HEK293T (cell line): ENCODE measurements around the gene PPAT.
"Not testable (repeated sequence)": the region's sequence is repeated elsewhere in the genome, so short reads cannot be mapped to it uniquely, and the experiment has no call there.

Experiments used
- CTCF ChIA-PET: fragments of 350-600 bp; formaldehyde crosslinking; extraction: SDS; loops from one replicate; lab custom pipeline; 2021; ENCODE audit warnings: antibody characterized with exemption, inconsistent platforms; lab: Yijun Ruan, JAX
- POLR2A ChIA-PET: fragments of 350-600 bp; formaldehyde crosslinking; extraction: SDS; loops from one replicate; lab custom pipeline; 2020; ENCODE audit warnings: antibody characterized with exemption, inconsistent platforms; lab: Yijun Ruan, JAX
- DNase-seq: peaks from one replicate; pipeline ENCODE4 v3.0.0; 2012; ENCODE audit warnings: mixed read lengths; ENCODE audit errors: extremely low spot score
- ARNT ChIP-seq: fragments of 450-650 bp; IDR thresholded peaks from 2 replicates; pipeline ENCODE4 v1.6.1; 2017; ENCODE audit warnings: mild to moderate bottlenecking
- BHLHE40 ChIP-seq: fragments of 450-650 bp; IDR thresholded peaks from 2 replicates; pipeline ENCODE4 v1.6.1; 2016; ENCODE audit warnings: mild to moderate bottlenecking, moderate library complexity, borderline replicate concordance
- CTBP1 ChIP-seq: fragments of 450-650 bp; IDR thresholded peaks from 2 replicates; pipeline ENCODE4 v1.6.1; 2016; ENCODE audit warnings: borderline replicate concordance
- ELF4 ChIP-seq: fragments of 450-650 bp; IDR thresholded peaks from 2 replicates; pipeline ENCODE4 v1.6.1; 2017; ENCODE audit warnings: antibody characterized with exemption
- FOXA1 ChIP-seq: fragments of 450-650 bp; IDR thresholded peaks from 2 replicates; pipeline ENCODE4 v1.6.1; 2016; ENCODE audit warnings: mild to moderate bottlenecking
- FOXK2 ChIP-seq: fragments of 450-650 bp; IDR thresholded peaks from 2 replicates; pipeline ENCODE4 v1.6.1; 2016; ENCODE audit warnings: mild to moderate bottlenecking
- FOXM1 ChIP-seq: fragments of 450-650 bp; IDR thresholded peaks from 2 replicates; pipeline ENCODE4 v1.6.1; 2017; ENCODE audit warnings: mild to moderate bottlenecking, borderline replicate concordance
- HDGF ChIP-seq: fragments of 450-650 bp; IDR thresholded peaks from 2 replicates; pipeline ENCODE4 v1.6.1; 2017; ENCODE audit warnings: antibody characterized with exemption, borderline replicate concordance
- L3MBTL2 ChIP-seq: fragments of 450-650 bp; conservative IDR thresholded peaks from 2 replicates; pipeline ENCODE4 v1.6.1; 2016; ENCODE audit warnings: mild to moderate bottlenecking
- LEF1 ChIP-seq: fragments of 450-650 bp; IDR thresholded peaks from 2 replicates; pipeline ENCODE4 v1.6.1; 2017; ENCODE audit warnings: mild to moderate bottlenecking, borderline replicate concordance
- NFRKB ChIP-seq: fragments of 450-650 bp; IDR thresholded peaks from 2 replicates; pipeline ENCODE4 v1.6.1; 2016; ENCODE audit warnings: mild to moderate bottlenecking, moderate library complexity
- SP1 ChIP-seq: fragments of 450-650 bp; IDR thresholded peaks from 2 replicates; pipeline ENCODE4 v1.6.1; 2017
- SUZ12 ChIP-seq: fragments of 450-650 bp; IDR thresholded peaks from 2 replicates; pipeline ENCODE4 v1.6.1; 2016; ENCODE audit warnings: mild to moderate bottlenecking
- TARDBP ChIP-seq: fragments of 450-650 bp; IDR thresholded peaks from 2 replicates; pipeline ENCODE4 v1.6.1; 2016
- ZNF384 ChIP-seq: fragments of 450-650 bp; IDR thresholded peaks from 2 replicates; pipeline ENCODE4 v1.6.1; 2016
- TF ChIP-seq, protein P1 (sequence below): fragments of 450-650 bp; IDR thresholded peaks from 2 replicates; pipeline ENCODE4 v1.6.1; 2016

Gene PPAT

DNA sequence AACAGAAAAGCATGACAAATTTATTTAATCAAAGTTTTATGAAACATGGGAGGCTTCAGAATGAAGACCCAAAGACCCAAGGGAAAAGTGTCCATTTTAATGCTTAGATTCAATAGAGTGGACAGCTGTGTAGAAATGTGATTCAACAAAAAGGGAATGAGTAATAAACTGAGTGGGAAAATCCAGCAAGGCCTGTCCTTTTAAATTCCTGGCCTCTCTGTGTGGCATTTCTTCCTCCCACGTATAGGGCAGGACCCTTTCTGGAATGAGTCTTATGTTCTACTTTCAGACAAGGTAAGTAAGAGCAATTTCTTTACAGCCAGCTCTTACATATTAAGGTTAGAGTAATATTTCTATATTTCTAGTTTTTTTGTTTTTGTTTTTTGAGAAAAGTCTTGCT is 62.6 kb downstream of the PPAT start:
- TF ChIP-seq SUZ12 (no peak), CTBP1 (no peak), L3MBTL2 (no peak), FOXM1 (no peak), FOXA1 (no peak), HDGF (no peak)
- TF ChIP-seq, protein P1, sequence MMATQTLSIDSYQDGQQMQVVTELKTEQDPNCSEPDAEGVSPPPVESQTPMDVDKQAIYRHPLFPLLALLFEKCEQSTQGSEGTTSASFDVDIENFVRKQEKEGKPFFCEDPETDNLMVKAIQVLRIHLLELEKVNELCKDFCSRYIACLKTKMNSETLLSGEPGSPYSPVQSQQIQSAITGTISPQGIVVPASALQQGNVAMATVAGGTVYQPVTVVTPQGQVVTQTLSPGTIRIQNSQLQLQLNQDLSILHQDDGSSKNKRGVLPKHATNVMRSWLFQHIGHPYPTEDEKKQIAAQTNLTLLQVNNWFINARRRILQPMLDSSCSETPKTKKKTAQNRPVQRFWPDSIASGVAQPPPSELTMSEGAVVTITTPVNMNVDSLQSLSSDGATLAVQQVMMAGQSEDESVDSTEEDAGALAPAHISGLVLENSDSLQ = no peak
- ChIA-PET CTCF (no interaction called here), POLR2A (interaction anchor here (2.6 kb wide), 1 partner anchor 15 kb away, joined by 8 read pairs; the partner anchor contains the start of gene AASDH)
- DNase-seq = no peak

DNA sequence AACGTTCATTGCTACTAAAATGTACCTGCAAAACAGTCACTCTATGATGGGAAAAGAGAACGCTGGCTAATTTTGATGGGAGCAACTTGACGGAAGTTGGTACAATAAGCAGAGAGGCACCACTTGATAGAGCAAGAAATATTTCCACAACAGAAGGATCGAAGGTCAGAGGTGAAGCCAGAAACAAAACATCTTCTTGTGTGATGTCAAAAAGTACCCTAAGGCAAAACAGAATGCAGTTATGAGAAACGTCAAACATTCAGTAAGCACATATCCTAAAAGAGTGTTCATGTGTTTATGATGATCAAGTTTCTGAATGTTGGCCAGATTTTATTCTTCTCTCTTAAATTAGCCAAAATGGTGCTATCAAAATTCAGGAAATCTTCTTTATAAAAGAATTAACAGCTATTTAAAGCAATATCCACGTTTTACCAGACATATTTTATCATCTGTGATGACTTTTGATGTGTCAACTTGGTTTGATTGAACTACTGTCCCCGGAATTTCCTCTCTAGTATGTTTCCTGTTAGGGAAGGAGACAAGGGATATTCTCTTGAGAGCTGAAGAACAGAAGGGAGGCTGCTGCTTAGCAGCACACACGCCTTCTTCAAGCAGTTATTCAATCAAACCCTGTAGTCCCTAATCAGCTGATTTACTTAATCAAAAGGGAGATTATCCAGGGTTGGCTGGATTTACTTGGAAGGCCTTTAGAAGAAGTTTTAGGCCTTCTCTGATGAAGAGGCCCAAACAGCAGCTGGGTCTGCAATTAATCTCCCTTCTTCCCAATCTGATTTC is 63.8 kb downstream of the PPAT start:
- DNase-seq = no peak
- TF ChIP-seq BHLHE40 (no peak), HDGF (no peak), SP1 (no peak)
- ChIA-PET POLR2A (interaction anchor here (2.6 kb wide), 1 partner anchor 16 kb away, joined by 8 read pairs; the partner anchor contains the start of gene AASDH), CTCF (no interaction called here)

DNA sequence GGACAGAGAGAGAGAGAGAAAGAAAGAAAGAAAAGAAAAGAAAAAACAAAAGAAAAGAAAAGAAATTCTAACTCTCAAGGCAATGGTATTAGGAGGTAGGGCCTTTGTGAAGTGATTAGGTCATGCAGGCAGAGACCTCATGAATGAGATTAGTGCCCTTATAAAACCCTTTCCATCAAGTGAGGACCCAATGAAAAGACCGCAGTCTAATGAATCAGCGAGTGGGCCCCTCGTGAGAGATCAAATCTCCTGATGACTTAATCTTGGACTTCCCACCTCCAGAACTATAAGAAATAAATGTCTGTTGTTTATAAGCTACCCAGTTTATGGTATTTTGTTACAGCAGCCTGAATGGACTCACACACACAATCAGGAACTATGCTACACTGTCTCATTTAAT is 65.0 kb downstream of the PPAT start:
- POLR2A ChIA-PET = no interaction called here
- CTCF ChIA-PET = no interaction called here
- DNase-seq = no peak
- no peak for TF ChIP-seq LEF1
- TF ChIP-seq, protein P1 = peak; percentile 36; the same call in 1 of the 2 replicates

DNA sequence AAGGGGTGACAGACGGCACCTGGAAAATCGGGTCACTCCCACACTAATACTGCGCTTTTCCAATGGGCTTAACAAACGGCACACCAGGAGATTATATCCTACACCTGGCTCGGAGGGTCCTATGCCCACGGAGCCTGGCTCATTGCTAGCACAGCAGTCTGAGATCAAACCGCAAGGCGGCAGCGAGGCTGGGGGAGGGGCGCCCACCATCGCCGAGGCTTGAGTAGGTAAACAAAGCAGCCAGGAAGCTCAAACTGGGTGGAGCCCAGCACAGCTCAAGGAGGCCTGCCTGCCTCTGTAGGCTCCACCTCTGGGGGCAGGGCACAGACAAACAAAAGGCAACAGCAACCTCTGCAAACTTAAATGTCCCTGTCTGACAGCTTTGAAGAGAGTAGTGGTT is 72.4 kb downstream of the PPAT start:
- CTCF ChIA-PET, DNase-seq, POLR2A ChIA-PET: not testable (repeated sequence)

DNA sequence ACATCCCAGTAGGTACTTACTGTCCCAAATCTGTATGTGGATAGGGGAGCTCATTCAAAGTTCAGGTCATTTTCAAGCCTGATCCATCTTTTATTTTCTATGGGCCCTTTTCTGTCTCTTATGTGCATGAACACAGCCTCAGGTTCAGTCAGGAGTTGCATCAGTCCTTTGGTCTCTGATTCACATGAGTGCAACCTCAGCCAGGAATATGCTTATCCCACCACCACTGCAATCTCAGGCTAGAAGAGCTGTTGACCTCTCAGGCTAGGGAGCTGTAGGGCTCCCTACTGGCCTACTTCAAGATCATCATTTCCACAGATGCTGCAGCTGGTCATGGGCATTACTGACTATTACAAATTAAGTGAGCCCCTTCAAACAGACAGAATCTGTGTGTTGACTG is 75.3 kb downstream of the PPAT start:
- ChIA-PET CTCF (no interaction called here), POLR2A (interaction anchor here (0.7 kb wide), 1 partner anchor 547 kb away, joined by 4 read pairs; no protein-coding TSS in a partner anchor)
- no peak for DNase-seq
- no peak for TF ChIP-seq NFRKB
- no peak for TF ChIP-seq FOXM1

DNA sequence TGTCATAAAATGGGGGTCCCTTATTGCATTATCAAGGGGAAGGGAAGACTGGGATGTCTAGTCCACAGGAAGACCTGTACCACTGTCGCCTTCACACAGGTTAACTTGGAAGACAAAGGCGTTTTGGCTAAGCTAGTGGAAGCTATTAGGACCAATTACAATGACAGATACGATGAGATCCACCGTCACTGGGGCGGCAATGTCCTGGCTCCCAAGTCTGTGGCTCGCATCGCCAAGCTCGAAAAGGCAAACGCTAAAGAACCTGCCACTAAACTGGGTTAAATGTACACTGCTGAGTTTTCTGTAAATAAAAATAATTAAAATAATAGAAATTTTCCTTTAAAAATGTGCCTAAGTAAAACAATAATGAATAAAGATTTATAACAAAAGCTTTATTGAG is 78.8 kb downstream of the PPAT start:
- ChIA-PET POLR2A (no interaction called here), CTCF (interaction anchor here (0.6 kb wide), 1 partner anchor 17 kb away, joined by 3 read pairs; no protein-coding TSS in a partner anchor)
- DNase-seq = no peak
- TF ChIP-seq BHLHE40 (no peak), L3MBTL2 (no peak), TARDBP (no peak), FOXA1 (no peak), ELF4 (no peak), ARNT (no peak), FOXM1 (no peak)

DNA sequence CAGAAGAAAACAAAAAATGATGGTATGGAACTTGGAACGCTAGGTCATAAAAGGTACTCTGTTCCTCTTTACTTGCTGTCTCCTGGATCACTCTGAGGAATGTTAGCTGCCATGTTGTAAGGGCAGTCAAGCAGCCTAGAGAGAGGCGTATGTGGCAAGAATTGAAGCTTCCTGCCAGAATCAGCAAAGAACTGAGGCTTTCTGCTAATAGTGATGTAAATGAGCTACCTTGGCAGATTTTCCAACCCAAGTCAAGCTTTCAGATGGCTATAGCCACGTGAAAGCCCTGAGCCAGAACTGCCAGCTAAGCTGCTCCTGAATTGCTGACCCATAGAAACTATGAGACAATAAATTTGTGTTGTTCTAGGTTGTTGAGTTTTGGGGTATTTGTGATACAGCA is 86.8 kb downstream of the PPAT start:
- TF ChIP-seq ELF4 (no peak), SUZ12 (no peak), FOXA1 (no peak), ARNT (no peak), BHLHE40 (no peak), NFRKB (no peak), HDGF (no peak), CTBP1 (no peak), LEF1 (no peak), SP1 (no peak), ZNF384 (no peak), FOXK2 (no peak), TARDBP (no peak), L3MBTL2 (no peak), FOXM1 (no peak)
- TF ChIP-seq, protein P1 = no peak
- DNase-seq = no peak
- CTCF ChIA-PET = no interaction called here
- POLR2A ChIA-PET = no interaction called here
